ENCODE measurements around the gene GPR35.

GRCh38 chr2:240637116-240637900 lies 12.0 kb downstream of the GPR35 start:
- no peak for TF ChIP-seq CTCF (conservative IDR thresholded peaks at IDR 0.05)
- TF ChIP-seq ZFX (IDR thresholded peaks at IDR 0.05), result no peak
